CD4-positive, CD25-positive, alpha-beta regulatory T cell (primary cell): ENCODE data around the gene STAP2. TPM values are rescaled to one million over a fixed set of nuclear protein-coding genes. Genes with fewer than 3 reads are reported as not detected.

Experiments used
- ATAC-seq, 2 donors: fragments of 150-1000 bp; cut with Tn5 transposase; one replicate each; pipeline ENCODE4 v1.10.0; 2021; ENCODE audit warnings: low read depth in 2 of 2, moderate number of reproducible peaks in 2 of 2, moderate library complexity in 1 of 2
- DNase-seq, 3 donors: peaks; one replicate each; pipeline versions ENCODE4 v3.0.0 to v3.0.0-alpha.2; 2012 to 2022; ENCODE audit warnings: mixed read lengths in 1 of 3
- H3K27ac ChIP-seq: one replicate; pipeline ENCODE4 v1.7.0; 2013; ENCODE audit warnings: mild to moderate bottlenecking, low read length; ENCODE audit not compliant: insufficient read depth, poor library complexity, severe bottlenecking
- H3K27me3 ChIP-seq: one replicate; pipeline ENCODE4 v1.7.0; 2013; ENCODE audit warnings: low read length; ENCODE audit not compliant: control insufficient read depth, insufficient read depth
- H3K36me3 ChIP-seq: one replicate; pipeline ENCODE4 v1.7.0; 2013; ENCODE audit warnings: mild to moderate bottlenecking, low read length, moderate library complexity; ENCODE audit not compliant: control insufficient read depth, insufficient read depth
- H3K4me1 ChIP-seq: 2 replicates; pipeline ENCODE4 v1.7.0; 2013; ENCODE audit warnings: mild to moderate bottlenecking, low read length; ENCODE audit not compliant: insufficient read depth, control insufficient read depth, poor library complexity, severe bottlenecking
- H3K4me3 ChIP-seq: one replicate; pipeline ENCODE4 v1.7.0; 2013; ENCODE audit warnings: low read depth, mild to moderate bottlenecking, low read length, moderate library complexity
- H3K9me3 ChIP-seq, 2 experiments: 1 replicate in 1 of 2; 2 replicates in 1 of 2; pipeline ENCODE4 v1.7.0; 2013; ENCODE audit warnings: low read length in 2 of 2, mild to moderate bottlenecking in 1 of 2, moderate library complexity in 1 of 2; ENCODE audit not compliant: control insufficient read depth in 2 of 2
- H3K27ac Mint-ChIP-seq, 3 donors: one replicate each; pipeline ENCODE4 v1.8.0; 2020 to 2022; ENCODE audit warnings: mild to moderate bottlenecking in 3 of 3, mixed read lengths in 3 of 3, moderate library complexity in 2 of 3
- H3K27me3 Mint-ChIP-seq: one replicate; pipeline ENCODE4 v1.8.0; 2022; ENCODE audit warnings: mild to moderate bottlenecking, mixed read lengths
- H3K36me3 Mint-ChIP-seq: one replicate; pipeline ENCODE4 v1.8.0; 2020; ENCODE audit warnings: mixed read lengths
- H3K4me1 Mint-ChIP-seq, 4 donors: one replicate each; pipeline ENCODE4 v1.8.0; 2020 to 2022; ENCODE audit warnings: mixed read lengths in 4 of 4, mild to moderate bottlenecking in 1 of 4
- H3K4me3 Mint-ChIP-seq, 4 donors: one replicate each; pipeline ENCODE4 v1.8.0; 2020 to 2022; ENCODE audit warnings: mild to moderate bottlenecking in 4 of 4, mixed read lengths in 4 of 4, moderate library complexity in 3 of 4
- H3K9me3 Mint-ChIP-seq, 7 donors: one replicate each; pipeline ENCODE4 v1.8.0; 2020 to 2022; ENCODE audit warnings: mixed read lengths in 7 of 7, mild to moderate bottlenecking in 3 of 7, moderate library complexity in 2 of 7
- polyA plus RNA-seq, 4 donors: library from polyadenylated mRNA; unstranded; fragments of 300-500 nt; fragmentation: Illumina TruSeq; gene quantifications; one replicate each; pipeline ENCODE4 v1.2.3, GENCODE V29; 2021
- total RNA-seq: library from RNA; stranded (reverse); gene quantifications from one replicate; pipeline ENCODE4 v1.2.3, GENCODE V29; 2022

STAP2 gene
- total RNA-seq, result 2.2 TPM
- 1 to 10 TPM; 1.6 to 3.0 (median 2.4) TPM for polyA plus RNA-seq

- Mint-ChIP-seq H3K9me3 (peaks cover 0 to 2% (median 0%) of the 10 kb centered on the region in 7 donors), H3K27me3 (peaks cover 5% of the 10 kb centered on the region), H3K36me3 (peaks cover 4% of the 10 kb centered on the region), H3K4me3 (peak within 1 kb of the TSS; percentile 89 to 94 (median 90)), H3K27ac (peak within 1 kb of the TSS; percentile 96 to 97 (median 97)), H3K4me1 (peaks cover 3 to 38% (median 16%) of the 10 kb centered on the region in 4 donors)
- Histone ChIP-seq H3K27ac (peak within 1 kb of the TSS; percentile 49), H3K36me3 (no peaks in the 10 kb centered on the region), H3K4me1 (peaks cover 16% of the 10 kb centered on the region), H3K4me3 (peak within 1 kb of the TSS; percentile 71), H3K9me3 (no peaks in the 10 kb centered on the region), H3K27me3 (no peaks in the 10 kb centered on the region)
- DNase-seq, result peak in 1 of 3 donors; percentile 51
- ATAC-seq, result no peak
These were observed at the start of gene STAP2 for GRCh38 chr19:4338441-4339355. Gene STAP2 (minus strand): TSS chr19:4338827. CDS start chr19:4338753, 74 bp downstream.

- no peaks in the 10 kb centered on the region for H3K27me3 Mint-ChIP-seq
- DNase-seq (no peak), ATAC-seq (no peak)
- H3K4me3 ChIP-seq, result no peak overlapping the region
- peak overlapping the region in 1 of 4 donors; percentile 51 for H3K4me3 Mint-ChIP-seq
- no peak overlapping the region for H3K27ac Mint-ChIP-seq
- H3K27me3 ChIP-seq, result no peaks in the 10 kb centered on the region
- H3K9me3 ChIP-seq, result no peaks in the 10 kb centered on the region
- H3K4me1 Mint-ChIP-seq, result peaks cover 0 to 42% (median 25%) of the 10 kb centered on the region in 4 donors
- peaks cover 12% of the 10 kb centered on the region for H3K4me1 ChIP-seq
- peaks cover 3% of the 10 kb centered on the region for H3K36me3 Mint-ChIP-seq
- H3K36me3 ChIP-seq, result peaks cover 38% of the 10 kb centered on the region
- H3K27ac ChIP-seq, result no peak overlapping the region
- no peaks in the 10 kb centered on the region for H3K9me3 Mint-ChIP-seq
These were observed 47.6 kb upstream of the STAP2 start for GRCh38 chr19:4386041-4386782.

- H3K9me3 Mint-ChIP-seq, result no peaks in the 10 kb centered on the region
- Histone ChIP-seq H3K27me3 (no peaks in the 10 kb centered on the region), H3K4me1 (peaks cover 12% of the 10 kb centered on the region), H3K27ac (no peak overlapping the region), H3K4me3 (no peak overlapping the region), H3K9me3 (no peaks in the 10 kb centered on the region), H3K36me3 (peaks cover 36% of the 10 kb centered on the region)
- H3K27me3 Mint-ChIP-seq, result no peaks in the 10 kb centered on the region
- no peak for ATAC-seq
- H3K4me3 Mint-ChIP-seq, result no peak overlapping the region
- no peak for DNase-seq
- peaks cover 0 to 43% (median 25%) of the 10 kb centered on the region in 4 donors for H3K4me1 Mint-ChIP-seq
- no peak overlapping the region for H3K27ac Mint-ChIP-seq
- H3K36me3 Mint-ChIP-seq, result peaks cover 3% of the 10 kb centered on the region
These were observed 46.8 kb upstream of the STAP2 start for GRCh38 chr19:4385291-4386040.

- Mint-ChIP-seq H3K27ac (peak overlapping the region; percentile 92 to 99 (median 98)), H3K4me3 (peak overlapping the region; percentile 81 to 92 (median 88)), H3K9me3 (no peaks in the 10 kb centered on the region), H3K36me3 (peaks cover 5% of the 10 kb centered on the region), H3K27me3 (no peaks in the 10 kb centered on the region), H3K4me1 (peaks cover 4 to 68% (median 33%) of the 10 kb centered on the region in 4 donors)
- DNase-seq (peak; percentile 41 to 85 (median 64)), ATAC-seq (peak; percentile 87 to 91)
- peak overlapping the region; percentile 79 for H3K4me3 ChIP-seq
- H3K9me3 ChIP-seq, result no peaks in the 10 kb centered on the region
- peaks cover 54% of the 10 kb centered on the region for H3K4me1 ChIP-seq
- H3K36me3 ChIP-seq, result peaks cover 20% of the 10 kb centered on the region
- H3K27ac ChIP-seq, result peak overlapping the region; percentile 81
- H3K27me3 ChIP-seq, result no peaks in the 10 kb centered on the region
These were observed 41.7 kb upstream of the STAP2 start for GRCh38 chr19:4380254-4380727.

GRCh38 chr19:4379383-4380253, 41.0 kb upstream of the STAP2 start:
- Mint-ChIP-seq H3K9me3 (no peaks in the 10 kb centered on the region), H3K4me3 (peak overlapping the region; percentile 81 to 92 (median 88)), H3K4me1 (peaks cover 4 to 66% (median 33%) of the 10 kb centered on the region in 4 donors), H3K27ac (peak overlapping the region; percentile 92 to 99 (median 98)), H3K36me3 (peaks cover 5% of the 10 kb centered on the region), H3K27me3 (no peaks in the 10 kb centered on the region)
- Histone ChIP-seq H3K9me3 (no peaks in the 10 kb centered on the region), H3K27me3 (no peaks in the 10 kb centered on the region), H3K4me1 (peaks cover 56% of the 10 kb centered on the region), H3K4me3 (peak overlapping the region; percentile 79), H3K27ac (peak overlapping the region; percentile 81), H3K36me3 (peaks cover 14% of the 10 kb centered on the region)
- DNase-seq (peak in 2 of 3 donors; percentile 27 to 54), ATAC-seq (peak; percentile 31 to 46)

- Mint-ChIP-seq H3K4me1 (peaks cover 4 to 69% (median 32%) of the 10 kb centered on the region in 4 donors), H3K36me3 (peaks cover 5% of the 10 kb centered on the region), H3K27me3 (no peaks in the 10 kb centered on the region), H3K27ac (peak overlapping the region; percentile 92 to 99 (median 98)), H3K4me3 (peak overlapping the region; percentile 81 to 92 (median 88)), H3K9me3 (no peaks in the 10 kb centered on the region)
- H3K27me3 ChIP-seq, result no peaks in the 10 kb centered on the region
- H3K4me1 ChIP-seq, result peaks cover 61% of the 10 kb centered on the region
- peak overlapping the region; percentile 79 for H3K4me3 ChIP-seq
- peak overlapping the region; percentile 81 for H3K27ac ChIP-seq
- DNase-seq, result no peak
- no peak for ATAC-seq
- no peaks in the 10 kb centered on the region for H3K9me3 ChIP-seq
- peaks cover 8% of the 10 kb centered on the region for H3K36me3 ChIP-seq
These were observed 40.3 kb upstream of the STAP2 start for GRCh38 chr19:4378886-4379285.
